ENCODE measurements around the gene ARL4A.

Gene ARL4A

GRCh38 chr7:12728192-12728538 lies 40.7 kb downstream of the ARL4A start:
- H3K27ac ChIP-seq = no peak overlapping the region
- TF ChIP-seq ZFX (IDR thresholded peaks at IDR 0.05; ENCODE audit: borderline replicate concordance) = no peak
- TF ChIP-seq, protein P1, sequence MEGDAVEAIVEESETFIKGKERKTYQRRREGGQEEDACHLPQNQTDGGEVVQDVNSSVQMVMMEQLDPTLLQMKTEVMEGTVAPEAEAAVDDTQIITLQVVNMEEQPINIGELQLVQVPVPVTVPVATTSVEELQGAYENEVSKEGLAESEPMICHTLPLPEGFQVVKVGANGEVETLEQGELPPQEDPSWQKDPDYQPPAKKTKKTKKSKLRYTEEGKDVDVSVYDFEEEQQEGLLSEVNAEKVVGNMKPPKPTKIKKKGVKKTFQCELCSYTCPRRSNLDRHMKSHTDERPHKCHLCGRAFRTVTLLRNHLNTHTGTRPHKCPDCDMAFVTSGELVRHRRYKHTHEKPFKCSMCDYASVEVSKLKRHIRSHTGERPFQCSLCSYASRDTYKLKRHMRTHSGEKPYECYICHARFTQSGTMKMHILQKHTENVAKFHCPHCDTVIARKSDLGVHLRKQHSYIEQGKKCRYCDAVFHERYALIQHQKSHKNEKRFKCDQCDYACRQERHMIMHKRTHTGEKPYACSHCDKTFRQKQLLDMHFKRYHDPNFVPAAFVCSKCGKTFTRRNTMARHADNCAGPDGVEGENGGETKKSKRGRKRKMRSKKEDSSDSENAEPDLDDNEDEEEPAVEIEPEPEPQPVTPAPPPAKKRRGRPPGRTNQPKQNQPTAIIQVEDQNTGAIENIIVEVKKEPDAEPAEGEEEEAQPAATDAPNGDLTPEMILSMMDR (IDR thresholded peaks at IDR 0.05) = no peak

- no peak overlapping the region for H3K27ac ChIP-seq
- TF ChIP-seq ZFX (IDR thresholded peaks at IDR 0.05; ENCODE audit: borderline replicate concordance) = no peak
- TF ChIP-seq, protein P1 (IDR thresholded peaks at IDR 0.05) = no peak
Measured at GRCh38 chr7:12729112-12729511, 41.7 kb downstream of the ARL4A start.

- no peak overlapping the region for H3K27ac ChIP-seq
- TF ChIP-seq, protein P1 (IDR thresholded peaks at IDR 0.05) = no peak
- no peak for TF ChIP-seq ZFX (IDR thresholded peaks at IDR 0.05; ENCODE audit: borderline replicate concordance)
Measured at GRCh38 chr7:12730523-12730922, 43.1 kb downstream of the ARL4A start.

GRCh38 chr7:12731214-12731656 lies 43.8 kb downstream of the ARL4A start:
- H3K27ac ChIP-seq = no peak overlapping the region
- no peak for TF ChIP-seq ZFX (IDR thresholded peaks at IDR 0.05; ENCODE audit: borderline replicate concordance)
- TF ChIP-seq, protein P1 (IDR thresholded peaks at IDR 0.05) = peak; percentile 31; the same call in 1 of the 2 replicates

DNA sequence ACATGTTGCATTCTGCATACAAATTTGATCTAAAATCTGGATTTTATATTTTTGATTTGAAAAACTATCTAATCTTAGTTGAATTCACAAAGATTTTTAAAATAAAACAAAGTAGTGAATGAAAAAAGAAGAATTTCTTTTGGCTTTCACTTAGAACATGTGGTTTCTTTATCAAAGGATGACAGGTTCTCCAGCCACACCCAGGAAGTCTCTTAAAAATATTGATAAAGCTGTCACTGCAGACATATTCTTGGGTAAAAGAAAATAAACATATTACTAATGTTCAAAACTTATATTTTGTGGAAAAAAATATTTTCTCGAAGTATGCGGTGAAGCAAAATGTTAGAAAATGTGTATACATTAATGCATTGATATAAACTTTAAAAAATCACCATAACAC lies 44.3 kb downstream of the ARL4A start:
- H3K27ac ChIP-seq = no peak overlapping the region
- TF ChIP-seq ZFX (IDR thresholded peaks at IDR 0.05; ENCODE audit: borderline replicate concordance) = no peak
- TF ChIP-seq, protein P1 (IDR thresholded peaks at IDR 0.05) = no peak

- H3K27ac ChIP-seq = no peak overlapping the region
- TF ChIP-seq, protein P1 (IDR thresholded peaks at IDR 0.05) = no peak
- TF ChIP-seq ZFX (IDR thresholded peaks at IDR 0.05; ENCODE audit: borderline replicate concordance) = no peak
Measured at GRCh38 chr7:12732428-12732827, 45.0 kb downstream of the ARL4A start.

DNA sequence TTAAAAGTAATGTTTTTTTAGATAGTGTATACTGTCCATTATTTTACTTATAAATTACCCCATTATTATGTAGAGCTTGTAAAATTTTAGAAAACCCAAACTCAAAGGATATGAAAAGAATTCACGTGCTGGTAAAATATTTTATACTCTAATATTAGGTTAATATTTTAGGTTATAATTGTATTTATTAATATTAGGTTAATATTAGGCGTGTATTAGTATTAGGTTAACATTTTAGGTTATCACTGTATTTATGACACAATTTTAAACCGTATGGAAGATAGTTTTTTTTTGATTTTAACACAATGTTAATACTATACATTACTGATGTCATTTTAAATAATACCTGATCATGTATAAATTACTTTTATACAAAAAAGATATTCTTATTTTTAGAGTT lies 48.5 kb downstream of the ARL4A start:
- TF ChIP-seq ZFX (IDR thresholded peaks at IDR 0.05; ENCODE audit: borderline replicate concordance) = no peak
- TF ChIP-seq, protein P1 (IDR thresholded peaks at IDR 0.05) = no peak
- no peak overlapping the region for H3K27ac ChIP-seq

Measured in 22Rv1 (cell line).